K562 (cell line): Measurements from ENCODE around the gene PEPD. TPM values are rescaled to one million over a fixed set of nuclear protein-coding genes. Genes with fewer than 3 reads are reported as not detected.

ENCODE experiments used
- ATAC-seq: fragments of 200-7000 bp; cut with Tn5 transposase; 3 replicates; pipeline ENCODE4 v1.9.1; 2020; ENCODE audit warnings: moderate library complexity
- BruUV-seq: library from RNA; stranded (reverse); fragments of 400-500 nt; replicated peaks from 2 replicates; lab custom pipeline; 2021; lab: Mats Ljungman, UMichigan
- CTCF ChIA-PET: fragments of 300-600 bp; formaldehyde crosslinking; extraction: SDS; loops from one replicate; lab custom pipeline; 2021; ENCODE audit warnings: low intra/inter-chr PET ratio; lab: Yijun Ruan, JAX
- POLR2A ChIA-PET: fragments of 300-600, 350-650 bp; sonication (Branson Sonifier 250); formaldehyde crosslinking; extraction: SDS; loops from one replicate; lab custom pipeline; 2021; ENCODE audit warnings: antibody characterized with exemption, inconsistent platforms; lab: Yijun Ruan, JAX
- DNase-seq, 4 experiments: peaks; one replicate each; pipeline versions ENCODE4 v3.0.0 to v3.0.0-alpha.2; 2011 to 2018; ENCODE audit warnings: low spot score in 3 of 4, mixed read lengths in 3 of 4; ENCODE audit errors: extremely low read depth in 1 of 4
- FAIRE-seq: peaks from 2 replicates; lab custom pipeline; 2011; peaks lifted over from hg19 to GRCh38; lab: Jason Lieb, UNC
- H2AFZ ChIP-seq: 2 replicates; pipeline ENCODE4 v1.6.0; 2011; ENCODE audit warnings: low read depth, low read length, control low read depth, inconsistent platforms
- H3K27ac ChIP-seq: fragments of 200-600 bp; 3 replicates; pipeline ENCODE4 v1.8.0; 2011; ENCODE audit warnings: low read depth, mild to moderate bottlenecking, control low read depth, inconsistent platforms, low read length, moderate library complexity, mixed read lengths; ENCODE audit errors: extremely low read depth
- H3K27me3 ChIP-seq, 2 experiments: fragments of 300-600 bp in 1 of 2; 2 replicates in 1 of 2; 3 replicates in 1 of 2; pipeline versions ENCODE4 v1.6.0 to v1.8.0; 2011; ENCODE audit warnings: inconsistent platforms in 2 of 2, low read length in 2 of 2, mild to moderate bottlenecking in 1 of 2, mixed read lengths in 1 of 2, moderate library complexity in 1 of 2; ENCODE audit not compliant: control insufficient read depth in 2 of 2, insufficient read depth in 2 of 2
- H3K36me3 ChIP-seq: fragments of 300-600 bp; 3 replicates; pipeline ENCODE4 v1.8.0; 2011; ENCODE audit warnings: mild to moderate bottlenecking, low read length, inconsistent platforms; ENCODE audit not compliant: control insufficient read depth, insufficient read depth
- H3K4me1 ChIP-seq, 2 experiments: fragments of 200-600 bp in 1 of 2; replicated peaks in 1 of 2; 2 replicates in 1 of 2; 3 replicates in 1 of 2; pipeline versions ENCODE4 v1.5.1 to v1.8.0; 2011; ENCODE audit warnings: inconsistent platforms in 2 of 2, low read length in 2 of 2, mild to moderate bottlenecking in 1 of 2, mixed read lengths in 1 of 2, moderate library complexity in 1 of 2; ENCODE audit not compliant: control insufficient read depth in 2 of 2, insufficient read depth in 2 of 2
- H3K4me2 ChIP-seq: 2 replicates; pipeline ENCODE4 v1.6.1; 2011; ENCODE audit warnings: low read length, control low read depth, inconsistent platforms, mixed read lengths; ENCODE audit not compliant: insufficient read depth
- H3K4me3 ChIP-seq: fragments of 200-600 bp; sonication (generic), shearing (Covaris generic); 2 replicates; pipeline ENCODE4 v1.5.1; 2016; ENCODE audit warnings: control low read depth, inconsistent platforms
- H3K79me2 ChIP-seq: fragments of 200-600 bp; 3 replicates; pipeline ENCODE4 v1.8.0; 2011; ENCODE audit warnings: low read length, inconsistent platforms; ENCODE audit not compliant: control insufficient read depth, insufficient read depth
- H3K9ac ChIP-seq, 2 experiments: 2 replicates each; pipeline versions ENCODE4 v1.6.0 to v1.6.1; 2011; ENCODE audit warnings: low read depth in 2 of 2, low read length in 2 of 2, control low read depth in 1 of 2, inconsistent platforms in 1 of 2, mild to moderate bottlenecking in 1 of 2, mixed read lengths in 1 of 2; ENCODE audit not compliant: insufficient read depth in 1 of 2
- H3K9me1 ChIP-seq: one replicate; pipeline ENCODE4 v1.6.0; 2011; ENCODE audit warnings: inconsistent platforms, mild to moderate bottlenecking, low read length, moderate library complexity; ENCODE audit not compliant: control insufficient read depth, insufficient read depth
- H3K9me3 ChIP-seq: replicated peaks from 2 replicates; pipeline ENCODE4 v1.5.1; 2011; ENCODE audit warnings: low read depth, low read length, inconsistent platforms; ENCODE audit not compliant: control insufficient read depth, insufficient read depth
- H4K20me1 ChIP-seq: replicated peaks from 2 replicates; pipeline ENCODE4 v1.6.1; 2011; ENCODE audit warnings: low read length, inconsistent platforms, mixed read lengths; ENCODE audit not compliant: control insufficient read depth, insufficient read depth
- ADNP ChIP-seq: fragments of 200-800 bp; sonication (Bioruptor generic); IDR thresholded peaks from 2 replicates; pipeline ENCODE4 v1.6.1; 2016; ENCODE audit warnings: missing genetic modification characterization, missing compliant biosample characterization
- ARID4B ChIP-seq: sonication (generic); formaldehyde crosslinking; IDR thresholded peaks from 2 replicates; pipeline ENCODE4 v1.8.0; 2022; ENCODE audit warnings: mild to moderate bottlenecking, missing genetic modification reagents
- DMBX1 ChIP-seq: fragments of 250-450 bp; sonication (Bioruptor Pico); IDR thresholded peaks from 2 replicates; pipeline ENCODE4 v1.8.0; 2022; ENCODE audit warnings: inconsistent platforms, mild to moderate bottlenecking, moderate library complexity, borderline replicate concordance
- KHSRP ChIP-seq: fragments of 450-650 bp; IDR thresholded peaks from 2 replicates; pipeline ENCODE4 v1.6.1; 2017
- LCOR ChIP-seq: sonication (generic); formaldehyde crosslinking; IDR thresholded peaks from 2 replicates; pipeline ENCODE4 v1.8.0; 2022; ENCODE audit warnings: mild to moderate bottlenecking, missing genetic modification reagents
- NFATC3 ChIP-seq: fragments of 450-650 bp; IDR thresholded peaks from 2 replicates; pipeline ENCODE4 v1.6.1; 2017; ENCODE audit warnings: mild to moderate bottlenecking
- PHF20 ChIP-seq: fragments of 450-650 bp; IDR thresholded peaks from 2 replicates; pipeline ENCODE4 v1.6.1; 2018; ENCODE audit not compliant: partially characterized antibody
- TAF1 ChIP-seq: IDR thresholded peaks from 2 replicates; pipeline ENCODE4 v1.6.1; 2011; ENCODE audit warnings: mild to moderate bottlenecking, low read length, moderate library complexity; ENCODE audit not compliant: insufficient read depth, control insufficient read depth, severe bottlenecking; ENCODE audit errors: extremely low read depth
- TCF3 ChIP-seq: sonication (generic); formaldehyde crosslinking; IDR thresholded peaks from 2 replicates; pipeline ENCODE4 v1.4.0; 2020; ENCODE audit warnings: mild to moderate bottlenecking, missing genetic modification reagents
- ZBTB11 ChIP-seq, 3 experiments: fragments of 200-800 bp in 1 of 3; fragments of 250-450 bp in 1 of 3; fragments of 450-650 bp in 1 of 3; sonication (Bioruptor Pico) in 1 of 3; sonication (Bioruptor generic) in 1 of 3; formaldehyde crosslinking in 1 of 3; IDR thresholded peaks; 2 replicates each; pipeline versions ENCODE4 v1.6.1 to v1.8.0; 2016 to 2022; ENCODE audit warnings: mild to moderate bottlenecking in 2 of 3, missing genetic modification characterization in 2 of 3, missing compliant biosample characterization in 1 of 3, moderate library complexity in 1 of 3
- ZNF280B ChIP-seq: fragments of 250-450 bp; sonication (Bioruptor Pico); IDR thresholded peaks from 2 replicates; pipeline ENCODE4 v1.5.1; 2021; ENCODE audit warnings: mild to moderate bottlenecking
- WGBS: fragments of 100-300 bp; shearing (Covaris generic); methylation state at CpG from one replicate; pipeline ENCODE4 v1.1.6; 2016; ENCODE audit warnings: low coverage, mixed read lengths; ENCODE audit not compliant: insufficient coverage; ENCODE audit errors: missing lambda C conversion rate; 5-methylcytosine and 5-hydroxymethylcytosine counted together
- in situ Hi-C: fragments of 300-500 bp; cut with MboI; formaldehyde crosslinking; loops from 4 replicates; pipeline ENCODE4 v1.15.0; 2018; ENCODE audit warnings: inconsistent platforms, mixed read lengths
- intact Hi-C: fragments of 100-400 bp; cut with micrococcal nuclease; formaldehyde crosslinking; loops from 2 replicates; pipeline ENCODE4 v1.14.2; 2022
- polyA plus RNA-seq, 8 experiments: library from polyadenylated mRNA; depleted of rRNA in 4 of 8; stranded (reverse) in 5 of 8; unstranded in 3 of 8; fragments of >200 nt; fragmentation: Nextera tagmentation in 2 of 8; fragmentation: Illumina TruSeq in 1 of 8; extraction: Ambion mirVana in 2 of 8; extraction: Trizol in 1 of 8; gene quantifications; 2 replicates each; pipeline versions ENCODE4 v1.2.1 to v1.2.3, GENCODE V29; 2011 to 2014; ENCODE audit warnings: inconsistent platforms in 1 of 8, missing spikeins in 1 of 8
- total RNA-seq, 7 experiments: library from RNA; depleted of rRNA in 6 of 7; stranded (reverse); fragments of >200 nt in 6 of 7; fragmentation: Illumina TruSeq in 2 of 7; extraction: Trizol in 2 of 7; gene quantifications; 2 replicates each; pipeline versions ENCODE4 v1.2.1 to v1.2.3, GENCODE V29; 2011 to 2021; ENCODE audit warnings: low replicate concordance in 1 of 7

PEPD gene
- total and polyA plus RNA-seq, 9 of the 15 experiments (the other 6 are each of a cell fraction or from before 2014, with no cell fraction given) = 1.3 to 19.2 (median 16.0) TPM

- TF ChIP-seq ARID4B (CRISPR knock-in tag) = no peak
- TF ChIP-seq PHF20 = no peak
Observed at GRCh38 chr19:33503433-33504057, 18.0 kb downstream of the PEPD start (continued).

GRCh38 chr19:33503030-33503429 lies 18.6 kb downstream of the PEPD start:
- intact Hi-C loops (no loop called here), in situ Hi-C loops (no loop called here)
- Histone ChIP-seq H3K27ac (no peak overlapping the region), H4K20me1 (peaks cover 5% of the 10 kb centered on the region), H3K4me3 (no peak overlapping the region), H3K4me2 (no peak overlapping the region), H3K27me3 (no peaks in the 10 kb centered on the region; a peak in 2 of 5 replicates), H3K4me1 (peaks cover 0 to 5% of the 10 kb centered on the region in 2 experiments; a peak in 2 of 5 replicates), H3K36me3 (no peaks in the 10 kb centered on the region), H3K9me1 (no peaks in the 10 kb centered on the region), H2AFZ (no peak overlapping the region), H3K79me2 (no peaks in the 10 kb centered on the region), H3K9ac (no peak overlapping the region), H3K9me3 (no peaks in the 10 kb centered on the region)
- DNase-seq = no peak
- no peak for ATAC-seq
- no TSS peak for BruUV-seq
- FAIRE-seq = no peak
- ChIA-PET POLR2A (no interaction called here), CTCF (no interaction called here)
- 24% methylated on average over 6 of the region's 6 CpGs for WGBS
- TF ChIP-seq KHSRP = no peak
- TF ChIP-seq TCF3 (CRISPR knock-in tag) = no peak
- no peak for TF ChIP-seq LCOR
- no peak for TF ChIP-seq NFATC3
- TF ChIP-seq ZBTB11 (CRISPR knock-in tag; IDR thresholded peaks at IDR 0.05) = no peak
- no peak for TF ChIP-seq DMBX1
- no peak for TF ChIP-seq ZNF280B
- no peak for TF ChIP-seq ADNP (tag)
- TF ChIP-seq TAF1 = no peak
